Measurements from ENCODE around the gene TGIF2.
"Not testable (repeated sequence)": the region's sequence is repeated elsewhere in the genome, so short reads cannot be mapped to it uniquely, and the experiment has no call there.

Gene TGIF2

DNA sequence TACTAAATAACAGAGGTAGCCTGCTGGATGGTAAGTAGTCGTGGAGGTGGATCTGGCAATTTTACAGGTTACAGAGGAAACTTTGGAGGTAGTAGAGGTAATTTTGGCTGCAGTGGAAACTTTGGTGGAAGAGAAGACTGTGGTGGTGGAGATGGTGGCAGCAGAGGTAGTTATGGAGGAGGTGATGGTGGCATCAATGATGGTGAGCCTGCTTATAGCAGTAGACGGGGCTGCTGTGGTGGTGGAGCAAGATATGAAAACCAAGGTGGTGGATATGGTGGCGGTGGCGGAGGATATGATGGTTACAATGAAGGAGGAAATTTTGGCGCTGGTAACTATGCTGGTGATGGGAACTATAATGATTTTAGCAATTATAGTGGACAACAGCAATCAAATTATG lies 47.5 kb downstream of the TGIF2 start:
- DNase-seq: no peak

DNA sequence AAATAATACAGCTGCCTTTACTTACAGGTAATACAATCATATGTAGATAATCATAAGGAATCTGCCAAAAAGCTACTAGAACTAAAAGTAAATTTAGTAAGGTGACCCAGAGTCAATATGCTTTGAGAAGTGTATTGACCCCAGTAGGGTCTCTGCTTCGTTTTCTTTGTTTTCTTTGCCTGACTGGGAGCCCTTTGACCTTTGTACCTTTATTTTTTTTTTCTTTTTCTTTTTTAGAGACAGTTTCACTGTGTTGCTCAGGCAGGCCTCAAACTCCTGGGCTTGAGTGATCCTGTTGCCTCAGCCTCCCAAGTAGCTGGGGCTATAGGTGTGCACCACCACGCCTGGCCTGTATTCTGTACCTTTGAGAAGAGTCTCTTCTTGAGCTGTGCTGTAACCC lies 50.0 kb downstream of the TGIF2 start:
- no peak for DNase-seq

DNA sequence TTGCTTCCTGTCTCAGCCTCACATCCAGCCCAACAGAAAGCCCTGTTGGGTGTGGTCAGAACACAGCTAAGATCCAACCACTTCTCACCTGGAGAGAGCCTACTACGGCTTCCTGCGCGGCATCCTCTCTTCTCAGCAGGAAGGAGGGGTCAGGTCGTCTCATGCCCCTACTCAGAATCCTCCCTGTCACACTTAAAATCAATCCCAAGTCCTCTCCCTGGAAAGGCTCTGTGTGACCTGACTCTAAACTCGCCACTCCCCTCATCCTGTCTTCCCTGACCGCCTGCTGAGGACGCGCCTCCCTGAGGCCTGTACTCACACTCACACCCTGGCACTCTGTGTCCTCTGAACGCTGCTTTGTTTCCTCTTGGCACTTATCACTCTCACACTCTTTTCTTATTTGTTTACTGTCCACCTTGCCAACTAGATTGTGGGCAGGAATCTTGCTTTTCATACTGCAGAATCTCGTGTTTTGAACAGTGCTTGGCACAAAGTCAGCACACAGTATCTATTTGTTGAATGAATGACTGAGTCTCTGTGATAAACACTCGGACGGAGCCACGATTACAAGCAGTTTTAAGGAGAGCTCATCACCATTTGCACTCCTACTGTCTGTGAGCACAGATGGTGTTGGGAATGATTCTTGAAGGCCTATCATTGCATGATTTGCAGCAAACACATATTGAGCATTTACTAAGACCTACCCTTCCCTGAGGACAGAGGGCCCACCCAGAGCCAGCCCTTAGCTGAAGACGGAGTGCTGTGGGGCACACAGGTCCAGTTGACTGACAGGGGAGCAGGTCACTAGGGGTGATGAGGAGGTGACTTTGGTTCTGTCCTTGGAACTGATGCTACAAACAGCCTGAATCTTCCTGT lies 50.9 kb downstream of the TGIF2 start:
- DNase-seq: no peak

DNA sequence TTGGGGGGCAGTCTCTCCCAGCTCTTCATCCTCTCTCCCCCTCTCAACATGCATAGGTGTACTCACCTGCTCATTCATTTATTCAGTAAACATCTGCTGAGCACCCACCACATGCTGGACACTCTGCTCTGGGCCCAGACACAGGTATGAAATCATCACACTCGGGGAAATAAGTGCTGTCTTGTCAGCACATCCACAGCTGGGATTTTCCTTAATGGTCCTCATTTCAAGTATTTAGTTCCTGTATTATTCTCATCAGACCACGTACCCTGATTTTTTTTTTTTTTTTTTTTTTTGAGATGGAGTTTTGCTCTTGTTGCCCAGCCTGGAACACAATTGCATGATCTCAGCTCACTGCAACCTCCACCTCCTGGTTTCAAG lies 51.5 kb downstream of the TGIF2 start:
- no peak for DNase-seq

DNA sequence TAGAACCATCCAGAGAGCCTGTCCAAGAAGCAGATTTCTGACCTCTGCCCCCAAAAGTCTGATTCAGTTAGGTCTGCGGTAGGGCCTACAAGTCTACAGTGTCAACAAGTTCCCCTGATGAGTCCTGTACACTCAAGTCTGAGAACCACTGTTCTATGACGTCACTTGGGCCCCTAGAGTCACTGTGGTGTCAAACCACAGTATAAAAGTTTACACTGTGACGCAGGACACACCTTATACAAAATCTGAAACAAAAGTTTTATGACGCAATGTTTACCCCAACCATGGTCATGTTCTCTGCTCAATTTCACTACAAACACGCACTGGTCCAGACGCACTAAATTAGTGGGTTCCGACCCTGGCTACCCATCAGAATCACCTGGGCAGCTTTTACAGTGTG lies 54.7 kb downstream of the TGIF2 start:
- DNase-seq: no peak

DNA sequence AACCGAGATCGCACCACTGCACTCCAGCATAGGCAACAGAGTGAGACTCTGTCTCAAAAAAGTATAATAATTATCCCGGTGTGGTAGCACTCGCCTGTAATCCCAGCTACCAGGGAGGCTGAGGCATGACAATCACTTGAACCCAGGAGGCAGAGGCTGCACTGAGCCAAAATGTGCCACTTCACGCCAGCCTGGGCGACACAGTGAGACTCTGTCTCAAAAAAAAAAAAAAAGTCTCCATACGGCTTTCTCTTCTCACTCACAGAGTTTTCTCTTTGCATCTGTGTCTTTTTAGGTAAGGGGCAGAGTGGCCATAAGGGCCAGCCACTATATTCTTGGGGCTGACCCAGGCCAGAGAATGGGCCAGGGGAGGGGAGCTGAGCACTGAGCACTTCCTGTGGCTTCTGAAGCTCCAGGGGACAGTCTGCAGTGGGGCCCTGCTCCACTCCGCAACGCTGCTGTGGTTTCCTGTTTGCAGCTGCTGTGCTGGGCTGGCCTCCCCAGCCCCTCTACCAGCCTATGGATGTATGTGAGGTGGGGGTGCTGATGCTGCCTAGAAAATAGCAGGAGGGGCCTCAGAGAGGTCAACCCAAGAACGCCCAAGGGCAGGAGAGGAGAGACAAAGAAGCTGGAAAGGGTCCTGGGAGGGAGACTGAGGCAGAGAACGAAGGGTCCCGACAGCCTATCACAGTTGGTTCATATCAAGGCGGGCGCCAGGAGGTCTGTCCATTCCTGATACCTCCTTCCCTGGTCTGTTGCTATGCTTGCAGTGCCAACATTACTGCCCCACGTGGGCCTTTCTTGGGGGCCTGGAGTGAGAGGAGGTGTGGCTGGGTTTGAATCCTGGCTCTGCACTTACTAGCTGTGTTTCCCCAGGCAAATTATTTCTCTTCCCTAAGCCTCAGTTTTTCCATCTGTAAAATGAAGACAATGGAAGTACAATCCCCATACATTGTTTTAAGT lies 56.6 kb downstream of the TGIF2 start:
- no peak for DNase-seq

DNA sequence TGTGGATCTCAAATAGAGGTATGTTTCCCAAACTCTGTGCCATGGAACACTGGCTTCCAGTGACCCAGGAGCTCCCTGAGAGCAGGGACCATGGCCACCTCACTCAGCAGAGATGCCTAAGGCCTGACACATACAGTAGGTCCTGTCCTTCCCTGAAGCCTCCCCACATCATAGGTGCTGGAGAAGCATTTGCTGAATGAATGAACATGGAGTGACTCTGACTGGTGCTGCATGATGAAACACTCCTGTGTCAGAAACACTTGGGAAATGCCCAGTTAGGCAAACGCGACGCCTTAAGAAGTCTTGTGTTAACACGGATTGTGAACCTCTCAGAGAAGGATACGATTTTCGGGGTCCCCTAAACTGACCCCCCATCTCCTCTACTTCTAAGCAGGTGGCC lies 58.2 kb downstream of the TGIF2 start:
- DNase-seq: no peak

DNA sequence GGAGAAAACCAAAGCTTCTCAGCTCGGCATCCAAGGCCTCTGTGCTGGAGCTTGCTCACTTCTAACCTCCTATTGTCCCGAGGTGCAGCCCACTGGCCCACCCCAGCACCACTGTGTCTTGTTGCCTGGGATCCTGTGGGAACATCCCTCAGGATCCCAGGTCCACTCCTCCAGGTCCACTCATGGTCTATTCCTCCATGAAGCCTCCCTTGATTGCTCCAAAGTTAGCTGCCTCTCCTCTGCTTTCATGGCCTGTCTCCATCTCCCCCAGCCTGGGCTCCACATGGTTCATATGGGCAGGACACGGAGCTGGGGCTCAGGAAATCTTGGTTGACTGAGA lies 58.7 kb downstream of the TGIF2 start:
- no peak for DNase-seq

DNA sequence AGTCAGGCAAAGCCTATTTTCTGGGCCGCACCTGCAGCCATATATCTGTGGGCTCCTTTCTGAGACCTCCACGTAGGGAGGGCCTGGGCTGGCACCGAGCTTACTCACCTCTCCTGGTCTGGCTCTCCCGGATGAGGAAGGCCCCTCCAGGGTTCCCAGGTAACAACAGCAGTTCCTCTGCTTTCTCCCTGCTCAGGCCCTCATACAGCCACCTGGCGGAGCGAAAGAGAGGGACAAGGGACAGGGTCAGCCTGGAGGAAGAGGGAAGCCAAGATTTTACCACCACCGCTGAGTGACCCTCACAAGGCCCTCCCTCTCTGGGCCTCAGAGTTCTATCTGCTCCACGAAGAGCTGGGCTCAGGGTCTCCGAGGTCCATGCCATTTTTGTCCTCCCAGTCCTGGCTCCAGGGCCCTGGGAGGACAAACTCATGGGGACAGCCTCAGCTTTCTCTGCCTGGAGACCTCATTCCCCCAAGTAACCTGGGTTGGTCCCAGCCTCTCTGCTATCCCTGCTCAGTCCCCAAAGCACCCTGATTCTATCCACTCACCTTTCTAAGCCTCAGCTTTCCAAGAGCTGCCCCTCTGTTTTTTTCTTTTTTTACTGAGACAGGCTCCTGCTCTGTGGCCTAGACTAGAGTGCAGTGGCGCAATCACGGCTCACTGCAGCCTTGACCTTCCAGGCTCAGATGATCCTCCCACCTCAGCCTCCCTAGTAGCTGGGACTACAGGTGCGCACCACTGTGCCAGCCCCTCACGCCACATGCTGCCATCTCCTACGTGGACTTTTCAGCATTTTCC lies 59.3 kb downstream of the TGIF2 start:
- no peak for DNase-seq

DNA sequence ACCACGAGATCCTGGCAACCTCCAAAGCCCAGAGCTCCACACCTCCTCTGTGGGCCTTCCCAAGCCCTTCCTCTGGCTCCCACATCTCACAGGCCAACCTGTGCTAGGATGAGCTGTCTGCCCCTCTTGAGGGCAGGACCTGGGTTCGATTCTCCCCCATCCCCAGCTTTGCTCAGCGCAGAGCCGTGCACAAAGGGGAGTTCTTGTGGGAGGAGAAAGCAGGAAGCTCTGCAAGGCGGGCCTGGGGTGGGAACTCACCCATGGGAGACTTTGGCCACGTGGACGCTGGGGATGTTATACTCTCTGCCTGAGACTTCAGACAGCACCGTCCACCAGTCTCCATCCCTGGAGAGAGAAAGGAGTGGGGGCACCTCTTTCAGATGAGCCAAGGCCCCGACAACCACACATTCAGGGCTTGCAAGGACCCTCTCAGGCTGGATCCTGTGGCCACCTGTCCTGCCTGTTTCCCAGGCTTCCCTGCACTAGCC lies 59.9 kb downstream of the TGIF2 start:
- no peak for DNase-seq

DNA sequence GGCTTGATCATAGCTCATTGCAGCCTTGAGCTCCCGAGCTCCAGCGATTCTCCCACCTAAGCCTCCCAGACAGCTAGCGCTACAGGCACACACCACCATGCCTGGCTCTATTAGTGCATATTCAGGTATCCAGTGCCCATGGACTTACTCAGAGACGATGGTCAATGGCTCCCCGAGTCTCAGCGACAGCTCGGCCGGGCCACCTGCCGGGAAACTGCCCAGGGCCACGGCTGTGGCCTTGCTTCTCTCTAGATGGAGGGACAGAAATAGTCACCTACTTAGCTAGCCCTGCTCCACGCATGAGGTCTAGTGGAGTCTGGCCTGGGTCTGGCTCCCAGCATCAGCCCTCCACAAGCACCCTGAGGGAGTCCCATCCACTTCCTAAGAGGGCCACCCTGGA lies 60.9 kb downstream of the TGIF2 start:
- no peak for DNase-seq

DNA sequence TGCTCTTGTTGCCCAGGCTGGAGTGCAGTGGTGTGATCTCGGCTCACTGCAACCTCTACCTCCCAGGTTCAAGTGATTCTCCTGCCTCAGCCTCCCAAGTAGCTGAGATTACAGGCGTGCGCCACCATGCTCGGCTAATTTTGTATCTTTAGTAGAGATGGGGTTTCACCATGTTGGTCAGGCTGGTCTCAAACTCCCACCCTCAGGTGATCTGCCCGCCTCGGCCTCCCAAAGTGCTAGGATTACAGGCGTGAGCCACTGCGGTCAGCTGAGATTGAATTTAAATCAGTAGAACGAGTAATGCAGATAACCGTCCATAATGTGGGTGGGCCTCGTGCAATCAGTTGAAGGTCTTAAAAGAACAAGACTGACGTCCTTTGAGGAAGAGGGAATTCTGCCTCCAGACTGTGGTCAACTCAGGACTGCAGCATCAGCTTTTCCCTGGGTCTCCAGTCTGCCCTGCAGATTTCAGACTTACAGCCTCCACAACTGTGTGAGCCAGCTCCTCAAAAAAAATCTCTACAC lies 65.5 kb downstream of the TGIF2 start:
- not testable (repeated sequence) for DNase-seq

DNA sequence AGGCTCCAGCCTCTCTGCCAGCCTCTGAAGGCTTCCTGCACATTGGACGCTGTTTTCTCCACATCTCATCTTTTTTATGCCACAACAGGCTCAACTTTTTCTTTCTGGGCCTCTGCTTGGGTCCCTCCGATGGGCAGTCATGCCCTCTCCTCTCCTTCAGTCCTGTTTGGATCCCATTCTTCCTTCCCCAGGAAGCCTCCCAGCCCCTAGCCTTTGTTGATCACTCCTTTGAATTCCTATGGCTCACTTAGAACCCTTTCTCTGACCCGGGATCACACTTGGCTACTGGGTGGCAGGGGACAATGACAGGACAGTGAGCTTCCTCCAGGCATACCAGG lies 68.1 kb downstream of the TGIF2 start:
- no peak for DNase-seq

DNA sequence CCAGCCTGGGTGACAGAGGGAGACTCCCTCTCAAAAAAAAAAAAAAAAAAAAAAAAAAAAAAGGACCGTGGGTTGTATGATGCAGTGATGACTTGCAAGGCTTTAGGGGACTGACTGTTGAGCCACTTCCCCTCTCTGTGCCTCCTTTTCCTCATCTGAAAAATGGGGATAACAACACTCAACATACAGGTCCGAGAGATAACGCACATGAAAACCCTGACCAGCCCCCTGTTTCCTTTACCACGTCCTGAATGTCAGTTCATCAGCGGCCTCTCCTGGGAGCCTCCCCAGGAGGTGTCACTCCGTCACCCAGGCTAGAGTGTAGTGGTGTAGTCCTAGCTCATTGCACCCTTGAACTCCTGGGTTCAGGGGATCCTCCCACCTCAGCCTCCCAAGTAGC lies 68.7 kb downstream of the TGIF2 start:
- no peak for DNase-seq
